ENCODE measurements around the gene IYD. TPM values are rescaled to one million over a fixed set of nuclear protein-coding genes. Genes with fewer than 3 reads are reported as not detected.

Gene IYD
- total and polyA plus RNA-seq, 9 of the 15 experiments (the other 6 are each of a cell fraction or from before 2014, with no cell fraction given) = not detected

GRCh38 chr6:150370112-150370511 is 1.3 kb downstream of the IYD start:
- no peak overlapping the region for H3K4me2 ChIP-seq (ENCODE audit: insufficient read depth, low read length)
- FAIRE-seq (no peak), ATAC-seq (no peak), DNase-seq (ENCODE audit: extremely low read depth in 1 of 4, low spot score in 3 of 4) (no peak)
- no peak overlapping the region for H3K9ac ChIP-seq (ENCODE audit: insufficient read depth in 1 of 2, low read depth in 2 of 2, low read length in 2 of 2)
- no peaks in the 10 kb centered on the region for H3K36me3 ChIP-seq (ENCODE audit: control insufficient read depth, insufficient read depth, low read length)
- peaks cover 22 to 35% of the 10 kb centered on the region in 2 experiments; a peak in 4 of 5 replicates for H3K27me3 ChIP-seq (ENCODE audit: control insufficient read depth in 2 of 2, insufficient read depth in 2 of 2, low read length in 2 of 2)
- H3K9me1 ChIP-seq (ENCODE audit: control insufficient read depth, insufficient read depth, low read length) = no peaks in the 10 kb centered on the region
- no peak overlapping the region for H3K27ac ChIP-seq (ENCODE audit: extremely low read depth, low read depth, low read length)
- in situ Hi-C loops (cut with MboI) (no loop called here), intact Hi-C loops (cut with micrococcal nuclease) (no loop called here)
- H4K20me1 ChIP-seq (replicated peaks; ENCODE audit: control insufficient read depth, insufficient read depth, low read length) = 0 out of 2 replicates have a peak, but pooled peaks cover 3% of the 10 kb centered on the region
- POLR2A ChIA-PET = interaction anchor here (0.8 to 1.4 kb wide), 2 partner anchors 18 to 316 kb away, joined by 3 to 5 read pairs; no protein-coding TSS in a partner anchor
- H3K9me3 ChIP-seq (replicated peaks; ENCODE audit: control insufficient read depth, insufficient read depth, low read depth, low read length) = no peaks in the 10 kb centered on the region
- WGBS (ENCODE audit: insufficient coverage, low coverage, missing lambda C conversion rate) = 1% methylated on average over 12 of the region's 12 CpGs
- no peaks in the 10 kb centered on the region for H3K4me1 ChIP-seq (replicated peaks in 1 of 2; ENCODE audit: control insufficient read depth in 2 of 2, insufficient read depth in 2 of 2, low read length in 2 of 2)
- CTCF ChIA-PET (ENCODE audit: low intra/inter-chr PET ratio) = no interaction called here
- BruUV-seq (replicated peaks) = no TSS peak
- TF ChIP-seq TARDBP (IDR thresholded peaks at IDR 0.05) = no peak
- no peak for TF ChIP-seq POLR3G (IDR thresholded peaks at IDR 0.05; ENCODE audit: extremely low read depth, insufficient read length, insufficient replicate concordance)
- TF ChIP-seq PBX2 (CRISPR knock-in tag; IDR thresholded peaks at IDR 0.05; ENCODE audit: low read depth) = no peak
- TF ChIP-seq PBX2 (tag; conservative IDR thresholded peaks at IDR 0.05; ENCODE audit: low read depth) = no peak
- TF ChIP-seq ZBTB26 (CRISPR knock-in tag; IDR thresholded peaks at IDR 0.05) = 0 out of 2 replicates have a peak, but pooled peaks have one; percentile 48
- TF ChIP-seq OTX1 (CRISPR knock-in tag; IDR thresholded peaks at IDR 0.05) = no peak
- peak; percentile 99 for TF ChIP-seq ZBTB43 (CRISPR knock-in tag; IDR thresholded peaks at IDR 0.05)
- no peak for TF ChIP-seq ZBTB9 (CRISPR knock-in tag; IDR thresholded peaks at IDR 0.05)
- TF ChIP-seq MAX (CRISPR knock-in tag; IDR thresholded peaks at IDR 0.05) = 0 out of 2 replicates have a peak, but pooled peaks have one; percentile 13
- TF ChIP-seq MYNN (IDR thresholded peaks at IDR 0.05) = peak; percentile 67; the same call in 1 of the 2 replicates
- TF ChIP-seq MYNN (CRISPR knock-in tag; IDR thresholded peaks at IDR 0.05) = no peak
- TF ChIP-seq NONO (IDR thresholded peaks at IDR 0.05; ENCODE audit: low read depth in 2 of 2, low read length in 1 of 2) = no peak
- no peak for TF ChIP-seq THRB (CRISPR knock-in tag; conservative IDR thresholded peaks at IDR 0.05)
- H3K79me2 ChIP-seq (ENCODE audit: control insufficient read depth, insufficient read depth, low read length) = no peaks in the 10 kb centered on the region
- no peak overlapping the region for H3K4me3 ChIP-seq
- H2AFZ ChIP-seq (ENCODE audit: low read depth, low read length) = no peak overlapping the region

All from K562 (cell line).